Liver (tissue), 9 donors: ENCODE measurements around the gene SERPINB10. TPM values are rescaled to one million over a fixed set of nuclear protein-coding genes. Genes with fewer than 3 reads are reported as not detected.
A peak's percentile ranks its signal among the peaks of the same experiment; 100 is the strongest.

Experiments used
- DNase-seq: peaks from one replicate; pipeline ENCODE4 v3.0.0-alpha.2; 2017; ENCODE audit warnings: low spot score
- H3K27ac ChIP-seq, 2 donors: one replicate each; pipeline ENCODE4 v1.7.0; 2013; ENCODE audit warnings: inconsistent platforms in 2 of 2, low read length in 2 of 2, control low read depth in 1 of 2, low read depth in 1 of 2, mild to moderate bottlenecking in 1 of 2
- H3K27me3 ChIP-seq, 4 donors: one replicate each; pipeline versions ENCODE4 v1.6.1 to v1.7.0; 2013; ENCODE audit warnings: low read length in 3 of 4, inconsistent platforms in 1 of 4, mild to moderate bottlenecking in 1 of 4, moderate library complexity in 1 of 4; ENCODE audit not compliant: control insufficient read depth in 4 of 4, insufficient read depth in 4 of 4
- H3K36me3 ChIP-seq, 4 donors: one replicate each; pipeline versions ENCODE4 v1.6.1 to v1.7.0; 2013; ENCODE audit warnings: low read length in 3 of 4, mild to moderate bottlenecking in 3 of 4, low read depth in 1 of 4, moderate library complexity in 1 of 4; ENCODE audit not compliant: control insufficient read depth in 4 of 4, insufficient read depth in 3 of 4
- H3K4me1 ChIP-seq, 4 donors: one replicate each; pipeline versions ENCODE4 v1.6.1 to v1.7.0; 2013; ENCODE audit warnings: low read length in 3 of 4, mild to moderate bottlenecking in 3 of 4, moderate library complexity in 1 of 4; ENCODE audit not compliant: control insufficient read depth in 4 of 4, insufficient read depth in 4 of 4
- H3K4me3 ChIP-seq, 3 donors: one replicate each; pipeline versions ENCODE4 v1.6.1 to v1.7.0; 2013; ENCODE audit warnings: low read length in 3 of 3, control low read depth in 1 of 3, low read depth in 1 of 3, mild to moderate bottlenecking in 1 of 3
- H3K9ac ChIP-seq, 2 donors: one replicate each; pipeline ENCODE4 v1.7.0; 2013; ENCODE audit warnings: low read length in 2 of 2, mild to moderate bottlenecking in 2 of 2, moderate library complexity in 2 of 2, control low read depth in 1 of 2, low read depth in 1 of 2
- H3K9me3 ChIP-seq, 4 donors: one replicate each; pipeline versions ENCODE4 v1.6.1 to v1.7.0; 2013; ENCODE audit warnings: low read length in 3 of 4; ENCODE audit not compliant: control insufficient read depth in 4 of 4
- ATF3 ChIP-seq: IDR thresholded peaks from 2 replicates; pipeline ENCODE4 v1.6.1; 2016; ENCODE audit warnings: antibody characterized with exemption
- CTCF ChIP-seq: fragments of 150-350 bp; IDR thresholded peaks from 2 replicates; pipeline ENCODE4 v1.5.1; 2017; ENCODE audit warnings: improper control_type of control experiment, low read depth, low read length; ENCODE audit not compliant: missing input control
- EGR1 ChIP-seq, 2 donors: IDR thresholded peaks; 2 replicates each; pipeline ENCODE4 v1.6.1; 2016 to 2018; ENCODE audit warnings: antibody characterized with exemption in 2 of 2, low read depth in 2 of 2
- FOXA1 ChIP-seq: IDR thresholded peaks from 2 replicates; pipeline ENCODE4 v1.6.1; 2016; ENCODE audit warnings: antibody characterized with exemption
- GABPA ChIP-seq, 2 donors: IDR thresholded peaks in 1 of 2; conservative IDR thresholded peaks in 1 of 2; 2 replicates each; pipeline ENCODE4 v1.6.1; 2016; ENCODE audit warnings: antibody characterized with exemption in 2 of 2, mild to moderate bottlenecking in 1 of 2, moderate library complexity in 1 of 2
- HNF4A ChIP-seq, 2 donors: conservative IDR thresholded peaks; 2 replicates each; pipeline ENCODE4 v1.6.1; 2016; ENCODE audit warnings: antibody characterized with exemption in 2 of 2, mild to moderate bottlenecking in 2 of 2
- HNF4G ChIP-seq: IDR thresholded peaks from 2 replicates; pipeline ENCODE4 v1.6.1; 2016; ENCODE audit warnings: antibody characterized with exemption
- JUND ChIP-seq, 2 donors: IDR thresholded peaks; 2 replicates each; pipeline ENCODE4 v1.6.1; 2016; ENCODE audit warnings: antibody characterized with exemption in 2 of 2
- MAX ChIP-seq: IDR thresholded peaks from 2 replicates; pipeline ENCODE4 v1.6.1; 2016; ENCODE audit warnings: antibody characterized with exemption
- NR2F2 ChIP-seq: IDR thresholded peaks from 2 replicates; pipeline ENCODE4 v1.6.1; 2016; ENCODE audit warnings: antibody characterized with exemption
- RAD21 ChIP-seq, 2 donors: IDR thresholded peaks; 2 replicates each; pipeline ENCODE4 v1.6.1; 2016; ENCODE audit warnings: antibody characterized with exemption in 2 of 2, mild to moderate bottlenecking in 2 of 2
- REST ChIP-seq: IDR thresholded peaks from 2 replicates; pipeline ENCODE4 v1.6.1; 2016; ENCODE audit warnings: antibody characterized with exemption, mild to moderate bottlenecking
- RXRA ChIP-seq, 2 donors: IDR thresholded peaks; 2 replicates each; pipeline ENCODE4 v1.6.1; 2017 to 2018; ENCODE audit warnings: antibody characterized with exemption in 2 of 2, mild to moderate bottlenecking in 1 of 2
- SP1 ChIP-seq: IDR thresholded peaks from 2 replicates; pipeline ENCODE4 v1.6.1; 2018; ENCODE audit warnings: antibody characterized with exemption, mild to moderate bottlenecking
- TAF1 ChIP-seq: conservative IDR thresholded peaks from 2 replicates; pipeline ENCODE4 v1.6.1; 2016; ENCODE audit warnings: antibody characterized with exemption, mild to moderate bottlenecking
- YY1 ChIP-seq: IDR thresholded peaks from 2 replicates; pipeline ENCODE4 v1.6.1; 2016; ENCODE audit warnings: antibody characterized with exemption, mild to moderate bottlenecking
- WGBS: extraction: QIAGEN DNeasy Blood & Tissue Kit; methylation state at CpG from one replicate; pipeline ENCODE4 v1.1.7; 2013; 5-methylcytosine and 5-hydroxymethylcytosine counted together
- polyA plus RNA-seq, 2 donors: library from polyadenylated mRNA; stranded (reverse) in 1 of 2; unstranded in 1 of 2; fragments of 200-250 nt in 1 of 2; fragments of >200 nt in 1 of 2; fragmentation: Nextera tagmentation in 1 of 2; extraction: Ambion mirVana in 1 of 2; gene quantifications; one replicate each; pipeline versions ENCODE4 v1.2.1 to v1.2.3, GENCODE V29; 2013 to 2015
- total RNA-seq, 2 donors: library from RNA; depleted of rRNA; stranded (reverse); fragments of >200 nt; gene quantifications; one replicate each; pipeline ENCODE4 v1.2.3, GENCODE V29; 2014
- donor health status: healthy.
- donor health status: healthy.
- donor health status: healthy.
- donor health status: healthy.
- donor health status: healthy.

The SERPINB10 gene
- total and polyA plus RNA-seq, 4 donors: 4.6 TPM; not detected in 3

GRCh38 chr18:63969942-63970808, 62.4 kb downstream of the SERPINB10 start, which contains the start of gene SERPINB8:
TSS of gene SERPINB8 (plus strand) at chr18:63970081. CDS start at chr18:63978309, 8,228 bp downstream.
- Histone ChIP-seq H3K4me1 (peaks cover 4 to 32% (median 22%) of the 10 kb centered on the region in 4 donors), H3K27ac (peak within 1 kb of the TSS; percentile 97 to 99), H3K27me3 (no peaks in the 10 kb centered on the region), H3K4me3 (peak within 1 kb of the TSS; percentile 74 to 90 (median 77)), H3K9me3 (no peaks in the 10 kb centered on the region), H3K36me3 (no peaks in the 10 kb centered on the region), H3K9ac (peak within 1 kb of the TSS; percentile 61 to 88)
- TF ChIP-seq HNF4G (no peak), CTCF (no peak), NR2F2 (no peak), SP1 (peak; percentile 50), RAD21 (IDR thresholded peaks at IDR 0.05) (peak in 1 of 2 donors; percentile 8), HNF4A (conservative IDR thresholded peaks at IDR 0.05) (peak; percentile 15 to 30), GABPA (IDR thresholded peaks at IDR 0.05 in 1 of 2, conservative IDR thresholded peaks at IDR 0.05 in 1 of 2) (peak in 1 of 2 donors; percentile 84), REST (peak; percentile 91), ATF3 (peak; percentile 89), FOXA1 (peak; percentile 8), YY1 (peak; percentile 84), JUND (IDR thresholded peaks at IDR 0.05) (peak; percentile 88 to 97), MAX (no peak), EGR1 (IDR thresholded peaks at IDR 0.05; ENCODE audit: low read depth in 2 of 2) (peak; percentile 58 to 60), TAF1 (peak; percentile 81), RXRA (IDR thresholded peaks at IDR 0.05) (peak in 1 of 2 donors; percentile 2)
- peak; percentile 74 for DNase-seq
- under 1% methylated on average over 62 of the region's 62 CpGs for WGBS

GRCh38 chr18:63970809-63971205, 63.0 kb downstream of the SERPINB10 start:
- Histone ChIP-seq H3K9me3 (no peaks in the 10 kb centered on the region), H3K27me3 (no peaks in the 10 kb centered on the region), H3K27ac (peak overlapping the region; percentile 97 to 99), H3K4me3 (peak overlapping the region; percentile 74 to 90 (median 77)), H3K4me1 (peaks cover 2 to 26% (median 17%) of the 10 kb centered on the region in 4 donors), H3K9ac (peak overlapping the region; percentile 33 to 82), H3K36me3 (no peaks in the 10 kb centered on the region)
- TF ChIP-seq RXRA (IDR thresholded peaks at IDR 0.05) (no peak), YY1 (no peak)
- WGBS: 36% methylated on average over 18 of the region's 18 CpGs
- no peak for DNase-seq
